Tibial artery (tissue), 4 donors: Measurements from ENCODE around the gene RHBDD1.

ENCODE experiments used
- DNase-seq, 2 donors: peaks; one replicate each; pipeline ENCODE4 v3.0.0-alpha.2; 2019
- H3K27ac ChIP-seq, 2 donors: fragments of 200-600 bp; sonication (generic) in 1 of 2; 1 replicate in 1 of 2; 2 replicates in 1 of 2; pipeline ENCODE4 v1.5.1; 2018 to 2019; ENCODE audit warnings: mild to moderate bottlenecking in 1 of 2
- H3K27me3 ChIP-seq, 2 donors: fragments of 200-600 bp; sonication (generic) in 1 of 2; one replicate each; pipeline versions ENCODE4 v1.5.1 to v1.6.0; 2016 to 2019
- H3K36me3 ChIP-seq, 3 donors: fragments of 200-600 bp; sonication (generic) in 2 of 3; one replicate each; pipeline ENCODE4 v1.5.1; 2016 to 2019; ENCODE audit warnings: mild to moderate bottlenecking in 2 of 3
- H3K4me1 ChIP-seq, 4 donors: fragments of 200-600 bp; sonication (generic) in 2 of 4; 1 replicate in 3 of 4; 2 replicates in 1 of 4; pipeline ENCODE4 v1.5.1; 2016 to 2019
- H3K4me3 ChIP-seq, 2 donors: fragments of 200-600 bp; sonication (generic) in 1 of 2; 1 replicate in 1 of 2; 2 replicates in 1 of 2; pipeline ENCODE4 v1.5.1; 2018 to 2019; ENCODE audit warnings: mild to moderate bottlenecking in 2 of 2
- H3K9me3 ChIP-seq, 3 donors: fragments of 200-600 bp; sonication (generic) in 1 of 3; one replicate each; pipeline ENCODE4 v1.5.1; 2016 to 2019
- CTCF ChIP-seq, 2 experiments: fragments of 200-600 bp in 1 of 2; fragments of 450-650 bp in 1 of 2; IDR thresholded peaks; one replicate each; pipeline ENCODE4 v1.5.1; 2017 to 2019; ENCODE audit warnings: antibody characterized with exemption in 2 of 2, mild to moderate bottlenecking in 1 of 2, moderate library complexity in 1 of 2
- intact Hi-C: fragments of 100-400 bp; cut with DNase I; formaldehyde crosslinking; loops from one replicate; pipeline ENCODE4 v1.15.0; 2023; ENCODE audit warnings: low total_unique reads

The RHBDD1 gene

GRCh38 chr2:227043981-227044380 lies 208.1 kb downstream of the RHBDD1 start:
- DNase-seq: no peak
- Histone ChIP-seq H3K4me3 (no peak overlapping the region), H3K36me3 (no peaks in the 10 kb centered on the region), H3K27me3 (no peaks in the 10 kb centered on the region), H3K4me1 (no peaks in the 10 kb centered on the region), H3K9me3 (no peaks in the 10 kb centered on the region), H3K27ac (no peak overlapping the region)
- intact Hi-C loops: no loop called here
- TF ChIP-seq CTCF (IDR thresholded peaks at IDR 0.05): no peak
